Stimulated activated effector memory CD8-positive, alpha-beta T cell treated with anti-CD3 and anti-CD28 coated beads, Interleukin-12 subunit alpha, Interleukin-12 subunit beta, amount 100 ng/mL, for 72 hours (primary cell): ENCODE data around the gene NDUFAF8.

Experiments
- ATAC-seq: fragments of 150-1000 bp; cut with Tn5 transposase; 2 replicates; pipeline ENCODE4 v1.10.0; 2021
- DNase-seq, 2 donors: peaks; one replicate each; pipeline ENCODE4 v3.0.0; 2021 to 2022; ENCODE audit warnings: low spot score in 2 of 2
- H3K27ac Mint-ChIP-seq: one replicate; pipeline ENCODE4 v1.8.0; 2022; ENCODE audit warnings: mild to moderate bottlenecking, mixed read lengths
- H3K36me3 Mint-ChIP-seq: one replicate; pipeline ENCODE4 v1.8.0; 2022; ENCODE audit warnings: mild to moderate bottlenecking, mixed read lengths
- H3K4me1 Mint-ChIP-seq: one replicate; pipeline ENCODE4 v1.8.0; 2022; ENCODE audit warnings: mixed read lengths
- H3K4me3 Mint-ChIP-seq: one replicate; pipeline ENCODE4 v1.8.0; 2022; ENCODE audit warnings: mild to moderate bottlenecking, mixed read lengths
- H3K9me3 Mint-ChIP-seq: one replicate; pipeline ENCODE4 v1.8.0; 2022; ENCODE audit warnings: mixed read lengths

The NDUFAF8 gene

DNA sequence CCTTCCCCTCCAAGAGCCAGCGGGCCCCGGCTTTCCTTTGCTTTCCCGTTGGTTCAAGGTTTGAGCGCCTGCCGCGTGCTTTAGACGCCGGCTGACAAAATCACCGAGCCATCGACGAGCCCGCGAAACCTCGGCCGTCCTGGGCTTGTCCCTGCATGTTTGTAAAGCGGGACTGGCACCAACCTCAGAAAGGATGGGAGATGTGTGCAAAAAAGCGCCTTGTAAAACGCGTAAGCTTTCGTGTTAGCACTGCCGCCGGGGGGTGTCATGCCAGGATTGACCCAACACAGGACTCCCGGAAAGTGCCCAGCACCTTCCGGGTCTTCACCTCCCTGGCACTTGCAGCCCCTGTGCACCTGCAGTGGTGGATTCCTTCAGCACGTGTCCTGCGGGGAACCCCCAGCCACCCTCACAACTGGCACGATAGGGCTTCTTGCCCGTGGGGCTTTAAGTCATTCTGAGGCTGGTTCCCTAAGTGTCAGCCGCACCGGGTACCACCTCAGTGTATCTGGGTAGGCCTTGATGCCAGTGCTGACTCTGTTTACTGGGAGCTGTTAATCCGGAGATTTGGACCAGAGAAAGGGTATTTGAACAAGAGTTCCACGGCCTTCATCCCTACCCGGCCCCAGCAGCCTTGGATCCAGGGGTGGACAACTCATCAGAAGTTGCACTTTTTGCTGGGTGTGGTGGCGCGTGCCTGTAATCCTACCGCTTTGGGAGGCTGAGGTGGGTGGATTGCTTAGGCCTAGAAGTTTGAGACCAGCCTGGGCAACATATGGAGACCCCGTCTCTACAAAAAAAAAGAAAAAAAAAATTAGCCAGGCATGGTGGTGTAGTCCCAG, 817 bp downstream of the NDUFAF8 start:
- Mint-ChIP-seq H3K4me3 (peak overlapping the region; percentile 81), H3K27ac (peak overlapping the region; percentile 92), H3K9me3 (no peaks in the 10 kb centered on the region), H3K4me1 (peaks cover 56% of the 10 kb centered on the region), H3K36me3 (peaks cover 69% of the 10 kb centered on the region)
- DNase-seq, result peak in 1 of 2 donors; percentile 72
- no peak for ATAC-seq

DNA sequence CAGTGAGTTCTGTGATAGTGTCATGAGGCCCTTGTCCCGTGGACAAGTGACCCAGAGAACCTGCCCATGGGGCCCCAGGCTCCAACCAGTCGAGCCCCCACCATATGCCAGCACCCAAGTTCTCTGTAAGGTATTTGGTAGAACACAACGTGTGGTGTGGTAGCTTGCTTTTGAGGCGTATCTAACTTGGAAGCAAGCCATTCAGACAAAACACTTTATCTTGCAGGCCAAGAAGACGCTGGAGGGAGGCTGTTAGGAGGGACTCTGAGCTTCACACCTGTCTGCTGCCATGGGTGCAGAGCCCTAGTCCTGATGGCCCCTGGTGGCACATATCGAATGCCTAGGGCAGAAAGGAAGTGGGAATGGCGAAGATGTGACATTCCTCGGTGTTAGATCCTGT, 1.6 kb downstream of the NDUFAF8 start:
- Mint-ChIP-seq H3K4me3 (peak overlapping the region; percentile 81), H3K9me3 (no peaks in the 10 kb centered on the region), H3K36me3 (peaks cover 74% of the 10 kb centered on the region), H3K4me1 (peaks cover 56% of the 10 kb centered on the region), H3K27ac (peak overlapping the region; percentile 78)
- no peak for ATAC-seq
- no peak for DNase-seq

DNA sequence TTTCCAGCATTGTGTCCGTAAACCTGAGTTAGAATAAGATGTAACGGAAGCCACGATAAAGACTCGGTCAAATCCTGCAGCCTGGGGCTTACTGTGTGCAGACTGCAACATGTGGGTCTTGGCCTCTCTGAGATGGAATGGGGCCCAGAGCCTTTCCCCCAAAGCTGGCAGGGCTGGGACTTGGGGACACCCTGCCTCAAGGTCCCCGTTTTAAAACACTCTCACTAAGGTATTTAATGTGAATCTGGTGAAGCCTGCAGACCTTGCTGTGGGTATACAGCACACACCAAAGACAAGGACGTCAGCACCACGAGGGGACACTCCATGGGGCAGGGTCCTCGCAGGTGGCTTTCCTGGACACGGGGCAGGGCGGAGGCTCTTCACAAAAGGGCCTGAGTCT, 2.1 kb downstream of the NDUFAF8 start:
- peak overlapping the region; percentile 78 for H3K27ac Mint-ChIP-seq

DNA sequence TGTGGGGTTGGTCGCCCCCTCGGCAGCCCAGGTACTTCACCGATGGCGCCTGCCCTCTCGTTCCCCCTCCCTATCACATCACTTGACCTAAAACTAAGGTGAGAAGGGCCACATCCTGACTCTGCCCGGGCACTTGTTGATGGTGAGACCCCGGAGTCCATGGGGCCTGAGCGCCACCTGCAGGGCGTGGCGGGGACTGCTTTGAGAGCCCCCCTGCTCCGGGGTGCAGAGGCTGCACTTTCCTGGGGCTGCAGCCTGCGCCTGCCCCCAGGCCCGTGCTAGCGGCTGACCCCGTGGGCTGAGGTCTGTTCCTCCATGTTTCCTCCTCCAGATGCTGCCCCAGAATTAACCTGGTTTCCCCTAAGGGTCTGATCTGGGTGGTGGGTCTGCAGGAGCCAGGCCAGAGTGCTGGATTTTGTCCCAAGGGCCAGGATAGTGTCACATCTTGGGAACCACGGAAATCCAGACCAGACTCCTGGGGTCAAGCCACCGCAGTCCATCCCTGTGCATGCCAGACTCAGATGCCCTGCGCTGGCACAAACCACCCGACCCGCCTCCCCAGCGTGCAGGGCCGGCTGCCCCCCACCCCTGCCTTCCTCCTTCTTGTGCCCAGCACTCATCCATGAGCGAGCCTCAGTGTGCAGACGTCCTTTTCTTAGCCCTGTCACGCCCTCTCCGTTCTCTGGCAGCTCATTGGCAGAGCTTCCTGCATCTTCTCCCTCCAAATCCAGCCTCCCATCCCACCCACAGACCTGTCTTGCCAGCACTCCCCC, 2.7 kb downstream of the NDUFAF8 start:
- Mint-ChIP-seq H3K36me3 (peaks cover 77% of the 10 kb centered on the region), H3K27ac (peak overlapping the region; percentile 78), H3K4me1 (peaks cover 51% of the 10 kb centered on the region), H3K9me3 (no peaks in the 10 kb centered on the region), H3K4me3 (peak overlapping the region; percentile 81)
- ATAC-seq (peak; percentile 12), DNase-seq (peak; percentile 72 to 89)

More for the DNA sequence above, 2.1 kb downstream of the NDUFAF8 start:
- Mint-ChIP-seq H3K4me3 (peak overlapping the region; percentile 81), H3K36me3 (peaks cover 76% of the 10 kb centered on the region), H3K9me3 (no peaks in the 10 kb centered on the region), H3K4me1 (peaks cover 53% of the 10 kb centered on the region)
- ATAC-seq, result no peak
- no peak for DNase-seq

DNA sequence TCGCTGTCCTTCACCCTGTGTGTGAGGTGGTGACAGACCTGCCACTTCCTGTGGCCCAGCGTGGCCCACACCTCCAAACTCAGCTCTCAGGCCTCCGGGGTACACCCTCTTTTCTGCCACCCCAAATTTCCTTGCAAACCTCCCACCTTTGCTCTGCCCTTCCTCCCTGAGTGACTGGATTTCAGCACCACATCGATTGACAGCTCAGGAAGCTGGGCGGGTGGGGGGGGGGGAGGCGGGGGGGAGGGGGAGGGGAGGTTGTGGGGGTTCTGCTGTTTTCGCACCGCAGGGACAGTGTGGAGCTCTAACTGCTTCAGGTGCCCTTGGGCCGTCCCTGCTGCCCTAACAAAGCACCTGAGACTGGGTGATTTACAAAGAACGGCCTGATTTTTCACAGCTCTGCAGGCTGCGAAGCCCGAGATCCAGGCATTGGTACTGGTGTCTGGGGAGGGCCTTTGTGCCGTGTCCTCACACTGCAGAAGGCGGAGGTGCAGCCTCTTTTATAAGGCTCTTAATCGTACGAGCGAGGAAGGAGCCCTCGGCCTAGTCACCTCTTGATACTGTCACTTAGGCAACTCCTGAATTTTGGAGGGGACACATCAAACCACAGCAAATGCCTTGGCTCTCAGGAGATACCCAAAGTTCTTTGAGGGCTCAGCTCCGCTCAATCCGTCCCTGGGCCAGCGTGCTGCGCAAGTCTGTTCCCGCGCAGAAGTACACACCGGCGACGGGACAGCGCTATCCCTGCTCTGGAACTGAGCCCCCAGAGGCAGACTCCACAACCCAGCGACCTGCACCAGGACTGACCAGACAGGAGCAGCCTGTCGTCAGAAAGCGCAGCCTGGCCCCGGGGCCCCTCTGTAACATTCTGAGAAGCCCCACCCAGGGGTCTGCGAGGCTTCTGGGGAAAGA, 3.6 kb downstream of the NDUFAF8 start:
- peaks cover 78% of the 10 kb centered on the region for H3K36me3 Mint-ChIP-seq
- DNase-seq (no peak), ATAC-seq (no peak)
- H3K27ac Mint-ChIP-seq, result peak overlapping the region; percentile 78
- H3K4me3 Mint-ChIP-seq, result peak overlapping the region; percentile 34
- peaks cover 48% of the 10 kb centered on the region for H3K4me1 Mint-ChIP-seq
- H3K9me3 Mint-ChIP-seq, result no peaks in the 10 kb centered on the region

DNA sequence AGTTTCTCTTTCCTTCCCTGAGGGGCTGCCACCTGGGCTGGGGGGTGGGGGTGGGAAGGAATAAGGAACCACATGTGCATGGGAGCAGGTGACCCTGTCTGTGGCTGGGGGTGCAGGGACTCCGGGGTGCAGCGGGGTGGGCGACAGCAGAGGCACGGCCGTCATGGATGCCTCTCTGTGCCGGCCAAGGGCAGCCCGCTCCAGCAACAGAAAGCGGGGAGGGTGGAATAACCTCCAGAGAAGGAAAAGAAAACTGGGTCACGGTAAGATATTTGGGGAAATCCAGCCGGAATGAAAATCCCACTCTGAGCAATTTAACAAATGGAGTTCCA, 4.2 kb downstream of the NDUFAF8 start:
- DNase-seq (no peak), ATAC-seq (no peak)
- Mint-ChIP-seq H3K9me3 (no peaks in the 10 kb centered on the region), H3K27ac (no peak overlapping the region), H3K4me3 (no peak overlapping the region), H3K36me3 (peaks cover 83% of the 10 kb centered on the region), H3K4me1 (peaks cover 43% of the 10 kb centered on the region)

DNA sequence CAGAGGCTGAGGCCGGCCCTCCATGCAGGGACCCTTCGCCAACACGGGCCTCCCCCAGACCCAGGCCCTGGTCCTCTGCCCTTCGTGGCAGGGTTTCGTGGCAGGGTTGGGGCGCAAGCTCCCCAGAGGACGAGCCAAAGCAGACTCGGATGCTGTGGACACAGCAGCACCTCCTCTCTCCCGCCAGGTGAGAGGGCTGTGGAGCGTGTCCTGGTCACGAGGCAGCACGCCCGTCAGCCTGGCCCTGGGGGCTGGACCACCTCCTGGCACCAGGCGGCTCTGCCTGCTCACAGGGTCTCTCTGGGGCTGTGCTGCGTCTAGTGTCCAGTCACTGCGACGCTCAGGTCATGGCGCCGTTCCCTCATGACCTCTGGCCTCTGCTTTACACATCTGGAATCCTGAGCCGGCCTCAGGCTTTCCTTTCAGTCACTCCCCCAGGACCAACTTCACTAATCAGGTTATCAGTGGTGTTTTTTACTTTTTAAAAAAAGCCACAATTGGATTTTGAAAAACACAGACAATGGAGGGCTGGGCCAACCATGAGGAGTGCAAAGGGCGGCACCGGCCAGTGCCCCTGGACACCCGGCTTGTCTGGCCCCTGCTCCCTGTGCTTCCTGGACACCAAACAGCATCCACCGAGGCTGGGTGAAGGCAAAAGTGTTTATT, 5.4 kb downstream of the NDUFAF8 start:
- Mint-ChIP-seq H3K27ac (peak overlapping the region; percentile 71), H3K4me3 (no peak overlapping the region), H3K4me1 (peaks cover 43% of the 10 kb centered on the region), H3K9me3 (no peaks in the 10 kb centered on the region), H3K36me3 (peaks cover 80% of the 10 kb centered on the region)
- no peak for DNase-seq
- ATAC-seq, result no peak

DNA sequence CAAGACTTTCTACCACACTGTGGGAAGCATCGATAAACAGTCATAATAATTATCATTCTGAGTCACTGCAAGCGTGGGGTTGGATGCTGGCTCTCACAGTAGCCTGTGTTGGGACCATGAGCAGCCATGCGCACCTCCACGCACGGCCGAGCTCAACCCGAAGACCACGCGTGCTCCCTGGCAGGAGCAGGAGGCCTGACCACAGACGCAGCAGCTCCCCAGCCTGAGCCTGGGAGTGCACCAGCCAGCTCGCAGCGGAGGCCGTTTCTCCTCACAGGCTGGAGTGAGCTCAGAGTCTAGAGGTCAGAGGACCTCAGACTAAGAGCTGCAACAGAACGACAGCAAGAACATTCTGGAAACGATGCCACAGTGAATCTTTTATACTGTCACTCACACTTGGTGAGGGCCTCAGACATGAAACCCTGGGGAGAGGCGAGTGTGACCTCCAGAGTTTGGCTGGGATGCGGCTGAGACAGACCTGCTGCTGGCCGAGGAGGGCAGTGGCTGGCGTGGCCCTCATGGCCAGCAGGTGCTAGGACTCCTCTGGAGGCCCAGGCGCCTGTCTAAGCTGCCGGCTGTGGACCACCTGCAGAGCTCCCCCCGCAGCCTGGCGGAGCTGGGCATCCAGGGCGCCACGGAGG, 6.0 kb downstream of the NDUFAF8 start:
- Mint-ChIP-seq H3K36me3 (peaks cover 80% of the 10 kb centered on the region), H3K27ac (peak overlapping the region; percentile 71), H3K4me3 (no peak overlapping the region), H3K4me1 (peaks cover 39% of the 10 kb centered on the region), H3K9me3 (no peaks in the 10 kb centered on the region)
- DNase-seq (no peak), ATAC-seq (peak; percentile 83)

DNA sequence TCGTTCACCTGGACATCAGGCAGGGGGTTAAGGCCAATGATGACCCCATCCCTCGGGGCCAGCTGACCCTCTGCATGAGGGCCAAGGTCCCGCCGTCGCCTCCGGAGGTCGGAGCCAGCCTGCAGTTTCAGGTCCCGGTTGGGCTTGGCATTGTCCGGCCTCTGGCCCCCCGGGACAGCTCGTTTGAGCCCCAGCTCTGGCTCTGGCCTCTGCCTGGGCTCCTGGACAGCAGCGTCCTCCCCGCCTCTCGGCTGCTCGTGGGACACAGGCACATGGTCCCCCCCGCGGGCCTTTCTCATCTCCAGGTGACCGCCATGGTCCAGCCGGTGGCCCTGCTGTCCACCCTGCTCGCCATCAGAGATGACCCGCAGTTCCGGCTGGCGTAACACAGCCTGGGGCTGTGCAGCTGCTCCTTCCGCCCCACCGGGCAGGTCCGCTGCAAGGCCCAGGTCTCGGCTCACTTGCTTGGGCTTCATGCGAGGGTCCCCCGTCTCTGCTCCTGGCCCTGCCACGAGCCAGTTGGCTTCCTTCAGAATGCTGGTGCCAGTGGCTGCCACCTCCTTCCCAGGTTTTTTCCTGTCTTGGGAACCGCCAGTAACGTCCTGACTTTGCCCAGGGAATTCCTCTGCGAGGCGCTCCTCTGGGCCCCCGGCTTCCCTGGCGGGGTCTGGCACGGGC, 6.7 kb downstream of the NDUFAF8 start:
- Mint-ChIP-seq H3K27ac (peak overlapping the region; percentile 71), H3K4me1 (peaks cover 35% of the 10 kb centered on the region), H3K36me3 (peaks cover 79% of the 10 kb centered on the region), H3K9me3 (no peaks in the 10 kb centered on the region), H3K4me3 (no peak overlapping the region)
- ATAC-seq (no peak), DNase-seq (no peak)

DNA sequence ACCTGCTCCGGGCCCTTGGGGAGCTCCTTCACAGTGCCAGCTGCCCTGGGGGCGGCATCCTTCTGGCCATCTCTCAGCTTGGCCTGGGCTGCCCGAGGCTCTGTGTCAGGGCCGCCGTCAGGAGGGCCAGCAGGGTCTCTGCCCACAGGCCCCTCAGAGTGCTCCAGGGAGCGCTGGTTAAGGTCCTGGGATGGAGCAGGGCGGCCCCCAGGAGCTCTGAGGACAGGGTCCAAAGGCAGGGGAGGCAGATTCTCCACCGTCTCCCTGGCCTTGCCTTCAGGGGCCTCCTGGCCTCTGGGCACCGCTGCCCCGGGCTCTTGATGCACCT, 7.2 kb downstream of the NDUFAF8 start:
- H3K4me3 Mint-ChIP-seq, result no peak overlapping the region
- peaks cover 30% of the 10 kb centered on the region for H3K4me1 Mint-ChIP-seq
- H3K9me3 Mint-ChIP-seq, result no peaks in the 10 kb centered on the region
- ATAC-seq (no peak), DNase-seq (no peak)
- H3K27ac Mint-ChIP-seq, result no peak overlapping the region
- H3K36me3 Mint-ChIP-seq, result peaks cover 79% of the 10 kb centered on the region

DNA sequence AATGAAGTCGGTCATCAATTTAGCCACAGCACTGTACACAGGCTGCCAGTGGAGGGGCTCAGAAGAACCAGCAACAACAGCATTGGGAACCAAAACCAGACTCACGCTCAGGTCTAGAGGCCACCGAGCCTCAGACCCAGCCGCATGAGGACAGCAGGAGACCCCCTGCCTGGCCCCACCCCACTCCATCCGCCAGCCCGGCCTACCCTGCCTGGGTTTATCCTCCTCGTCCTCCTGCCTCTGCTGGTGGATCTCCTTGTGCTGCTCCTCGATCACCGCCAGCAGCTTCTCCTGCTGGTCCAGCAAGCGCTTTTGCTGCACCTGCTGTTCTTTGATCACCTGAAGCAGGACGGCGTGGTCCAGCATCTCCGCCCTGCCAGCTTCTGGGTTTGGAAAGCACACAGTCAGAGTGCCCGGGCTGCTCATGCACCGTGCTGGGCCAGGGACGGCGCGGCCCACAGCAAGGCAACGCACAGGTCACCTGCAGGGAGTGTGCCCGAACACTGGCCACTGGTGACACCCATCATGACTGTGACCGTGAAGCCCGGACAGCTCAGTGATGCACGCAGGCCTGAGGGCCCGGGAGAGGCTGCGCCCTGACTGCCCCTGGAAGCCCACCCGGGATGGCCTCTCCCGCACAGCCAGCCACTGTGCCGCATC, 7.7 kb downstream of the NDUFAF8 start:
- Mint-ChIP-seq H3K4me3 (no peak overlapping the region), H3K4me1 (peaks cover 25% of the 10 kb centered on the region), H3K27ac (no peak overlapping the region), H3K9me3 (no peaks in the 10 kb centered on the region), H3K36me3 (peaks cover 79% of the 10 kb centered on the region)
- DNase-seq, result no peak
- no peak for ATAC-seq

DNA sequence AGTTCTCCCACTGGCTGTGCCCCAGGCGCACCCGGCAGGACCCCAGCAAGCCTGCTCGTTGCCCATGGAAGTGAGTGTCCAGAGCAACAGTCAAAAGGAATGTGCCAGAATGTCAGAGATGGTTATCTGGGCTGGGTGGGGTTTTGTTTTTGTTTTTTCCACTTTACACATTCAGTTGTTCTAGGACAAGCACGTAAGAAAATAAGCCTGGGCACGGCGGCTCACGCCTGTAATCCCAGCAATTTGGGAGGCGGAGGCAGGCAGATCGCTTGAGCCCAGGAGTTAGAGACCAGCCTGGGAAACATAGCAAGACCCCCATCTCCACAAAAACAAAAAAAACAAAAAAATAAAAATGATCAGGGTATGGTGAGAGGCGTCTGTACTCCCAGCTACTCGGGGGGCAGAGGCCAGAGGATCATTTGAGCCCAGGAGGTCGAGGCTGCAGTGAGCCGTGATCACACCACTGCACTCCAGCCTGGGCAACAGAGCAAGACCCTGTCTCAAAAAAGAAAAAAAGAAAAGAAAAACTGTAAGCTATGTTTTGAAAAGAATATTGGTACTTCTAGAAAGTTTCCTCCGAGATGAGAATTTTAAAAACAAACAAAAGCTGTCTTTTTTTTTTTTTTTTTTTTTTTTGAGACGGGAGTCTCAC, 8.3 kb downstream of the NDUFAF8 start:
- no peak for DNase-seq
- H3K36me3 Mint-ChIP-seq, result peaks cover 79% of the 10 kb centered on the region
- H3K9me3 Mint-ChIP-seq, result no peaks in the 10 kb centered on the region
- H3K4me1 Mint-ChIP-seq, result peaks cover 23% of the 10 kb centered on the region
- no peak for ATAC-seq
- H3K27ac Mint-ChIP-seq, result no peak overlapping the region
- no peak overlapping the region for H3K4me3 Mint-ChIP-seq

DNA sequence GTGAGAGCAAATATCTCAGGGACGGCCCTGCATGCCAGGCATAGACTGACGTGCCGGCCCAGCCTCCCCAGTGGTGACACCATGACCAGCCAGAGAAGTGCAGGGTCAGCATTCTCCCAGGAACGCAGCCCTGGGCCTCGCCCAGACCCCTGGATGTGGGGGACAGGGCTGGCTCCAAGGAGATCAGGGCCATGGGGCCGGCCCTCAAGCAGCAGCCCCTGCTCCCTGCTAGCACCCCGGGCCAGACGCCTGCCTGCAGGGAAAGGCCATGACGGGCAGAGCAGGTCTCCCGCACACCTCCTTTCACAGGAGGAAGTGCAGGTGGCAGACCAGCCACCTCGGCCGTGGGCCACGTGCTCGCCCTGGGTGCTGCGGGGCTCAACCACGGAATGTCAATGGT, 9.5 kb downstream of the NDUFAF8 start:
- ATAC-seq, result no peak
- no peak for DNase-seq
- no peak overlapping the region for H3K4me3 Mint-ChIP-seq
- H3K36me3 Mint-ChIP-seq, result peaks cover 85% of the 10 kb centered on the region
- H3K4me1 Mint-ChIP-seq, result peaks cover 30% of the 10 kb centered on the region
- H3K9me3 Mint-ChIP-seq, result no peaks in the 10 kb centered on the region
- H3K27ac Mint-ChIP-seq, result peak overlapping the region; percentile 29
